SU-DHL-6 (cell line): ENCODE measurements around the gene PRRC2A.

Experiments used
- CTCF ChIP-seq: fragments of 200-600 bp; sonication (generic); IDR thresholded peaks from one replicate; pipeline ENCODE4 v1.5.1; 2017; ENCODE audit warnings: antibody characterized with exemption, mild to moderate bottlenecking, low read length, moderate library complexity; ENCODE audit not compliant: insufficient read depth, poor library complexity, severe bottlenecking
- EZH2phosphoT487 ChIP-seq: fragments of 200-600 bp; sonication (generic), shearing (Covaris generic); conservative IDR thresholded peaks from 2 replicates; pipeline ENCODE4 v1.6.1; 2018; ENCODE audit warnings: mild to moderate bottlenecking, antibody characterized with exemption, low read length, moderate library complexity, mixed read lengths

- no peak for TF ChIP-seq CTCF
- no peak for TF ChIP-seq EZH2phosphoT487
Measured at GRCh38 chr6:31575335-31575901, 45.1 kb upstream of the PRRC2A start, which contains the start of gene TNF.
